Fibroblast of lung (primary cell): ENCODE measurements around the gene ATP7A.

Experiments
- EZH2 ChIP-seq: IDR thresholded peaks from 2 replicates; pipeline ENCODE4 v1.5.1; 2012; ENCODE audit warnings: low read length, control low read depth, mild to moderate bottlenecking; ENCODE audit errors: missing control alignments
- TF ChIP-seq, protein P1 (sequence below), 2 donors: IDR thresholded peaks in 1 of 2; conservative IDR thresholded peaks in 1 of 2; 1 replicate in 1 of 2; 2 replicates in 1 of 2; pipeline ENCODE4 v1.5.1; 2011 to 2012; ENCODE audit warnings: low read length in 2 of 2, control low read depth in 1 of 2, inconsistent platforms in 1 of 2, low read depth in 1 of 2, mild to moderate bottlenecking in 1 of 2

DNA sequence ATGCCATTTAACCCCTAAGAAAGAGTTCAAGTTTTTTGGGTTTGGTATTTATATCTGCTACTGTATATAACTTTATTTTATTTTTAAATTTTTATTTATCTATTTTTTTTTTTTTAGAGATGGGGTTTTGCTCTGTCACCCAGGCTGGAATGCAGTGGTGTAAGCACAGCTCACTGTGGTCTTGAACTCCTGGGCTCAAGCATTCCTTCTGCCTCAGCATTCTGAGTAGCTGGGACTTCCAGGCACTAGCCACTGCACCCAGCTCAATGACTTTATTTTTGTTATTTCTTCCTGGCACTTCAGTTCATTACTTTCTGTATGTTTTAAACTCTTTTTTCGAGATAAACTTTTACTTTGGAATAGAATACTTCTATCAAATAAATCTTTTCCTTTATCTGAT lies 101.4 kb downstream of the ATP7A start:
- TF ChIP-seq, protein P1, sequence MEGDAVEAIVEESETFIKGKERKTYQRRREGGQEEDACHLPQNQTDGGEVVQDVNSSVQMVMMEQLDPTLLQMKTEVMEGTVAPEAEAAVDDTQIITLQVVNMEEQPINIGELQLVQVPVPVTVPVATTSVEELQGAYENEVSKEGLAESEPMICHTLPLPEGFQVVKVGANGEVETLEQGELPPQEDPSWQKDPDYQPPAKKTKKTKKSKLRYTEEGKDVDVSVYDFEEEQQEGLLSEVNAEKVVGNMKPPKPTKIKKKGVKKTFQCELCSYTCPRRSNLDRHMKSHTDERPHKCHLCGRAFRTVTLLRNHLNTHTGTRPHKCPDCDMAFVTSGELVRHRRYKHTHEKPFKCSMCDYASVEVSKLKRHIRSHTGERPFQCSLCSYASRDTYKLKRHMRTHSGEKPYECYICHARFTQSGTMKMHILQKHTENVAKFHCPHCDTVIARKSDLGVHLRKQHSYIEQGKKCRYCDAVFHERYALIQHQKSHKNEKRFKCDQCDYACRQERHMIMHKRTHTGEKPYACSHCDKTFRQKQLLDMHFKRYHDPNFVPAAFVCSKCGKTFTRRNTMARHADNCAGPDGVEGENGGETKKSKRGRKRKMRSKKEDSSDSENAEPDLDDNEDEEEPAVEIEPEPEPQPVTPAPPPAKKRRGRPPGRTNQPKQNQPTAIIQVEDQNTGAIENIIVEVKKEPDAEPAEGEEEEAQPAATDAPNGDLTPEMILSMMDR (conservative IDR thresholded peaks at IDR 0.05 in 1 of 2, IDR thresholded peaks at IDR 0.05 in 1 of 2; ENCODE audit: low read depth in 1 of 2, low read length in 2 of 2), result no peak
- no peak for TF ChIP-seq EZH2
